Large intestine (tissue), 3 donors: ENCODE measurements around the gene NEIL1. TPM values are rescaled to one million over a fixed set of nuclear protein-coding genes. Genes with fewer than 3 reads are reported as not detected.
"Not testable (repeated sequence)": the region's sequence is repeated elsewhere in the genome, so short reads cannot be mapped to it uniquely, and the experiment has no call there.

ENCODE experiments used
- DNase-seq, 2 donors: peaks; one replicate each; pipeline versions ENCODE4 v3.0.0 to v3.0.0-alpha.2; 2013
- H3K27ac ChIP-seq: one replicate; pipeline ENCODE4 v1.5.1; 2013; ENCODE audit warnings: low read length
- H3K27me3 ChIP-seq: 2 replicates; pipeline ENCODE4 v1.6.1; 2013; ENCODE audit warnings: low read length; ENCODE audit not compliant: control insufficient read depth, insufficient read depth
- H3K36me3 ChIP-seq: 2 replicates; pipeline ENCODE4 v1.6.1; 2013; ENCODE audit warnings: low read length; ENCODE audit not compliant: control insufficient read depth, insufficient read depth
- H3K4me1 ChIP-seq: one replicate; pipeline ENCODE4 v1.6.1; 2013; ENCODE audit warnings: low read length; ENCODE audit not compliant: control insufficient read depth, insufficient read depth
- H3K4me3 ChIP-seq: one replicate; pipeline ENCODE4 v1.5.1; 2013; ENCODE audit warnings: low read length
- H3K9me3 ChIP-seq: one replicate; pipeline ENCODE4 v1.6.1; 2013; ENCODE audit warnings: mild to moderate bottlenecking, low read depth, low read length, moderate library complexity; ENCODE audit not compliant: control insufficient read depth
- WGBS: methylation state at CpG from one replicate; pipeline ENCODE4 v1.1.5; 2013; ENCODE audit warnings: low lambda C conversion rate; ENCODE audit not compliant: insufficient coverage; 5-methylcytosine and 5-hydroxymethylcytosine counted together
- polyA plus RNA-seq: library from polyadenylated mRNA; unstranded; fragments of 120-200 nt; gene quantifications from one replicate; pipeline ENCODE4 v1.2.1, GENCODE V29; 2013

NEIL1 gene
- polyA plus RNA-seq, 1 donor: 44.5 TPM

GRCh38 chr15:75348562-75349350 is 1.9 kb downstream of the NEIL1 start:
- Histone ChIP-seq H3K4me3 (peak overlapping the region; percentile 81), H3K36me3 (peaks cover 7% of the 10 kb centered on the region), H3K27me3 (peaks cover 5% of the 10 kb centered on the region), H3K9me3 (peaks cover 4% of the 10 kb centered on the region), H3K27ac (no peak overlapping the region), H3K4me1 (peaks cover 11% of the 10 kb centered on the region)
- WGBS: no CpG with 5 or more reads among the region's 46 CpGs
- DNase-seq: peak in 1 of 2 donors; percentile 56

DNA sequence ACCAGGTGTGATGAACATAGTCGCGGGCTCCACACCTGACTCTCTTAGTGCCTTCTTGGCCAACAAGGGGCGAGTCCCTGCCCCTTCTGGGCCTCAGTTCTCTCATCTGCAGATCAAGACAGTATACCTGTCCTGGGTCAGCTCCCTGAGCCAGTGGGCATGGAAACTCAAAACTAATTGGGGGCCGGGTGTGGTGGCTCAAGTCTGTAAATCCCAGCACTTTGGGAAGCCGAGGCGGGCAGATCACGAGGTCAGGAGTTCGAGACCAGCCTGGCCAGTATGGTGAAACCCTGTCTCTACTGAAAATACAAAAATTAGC is 2.5 kb downstream of the NEIL1 start:
- not testable (repeated sequence) for H3K4me3 ChIP-seq, H3K27me3 ChIP-seq, H3K9me3 ChIP-seq, DNase-seq, H3K27ac ChIP-seq
- no CpG with 5 or more reads among the region's 8 CpGs for WGBS
- H3K4me1 ChIP-seq: peaks cover 11% of the 10 kb centered on the region
- H3K36me3 ChIP-seq: peaks cover 10% of the 10 kb centered on the region

DNA sequence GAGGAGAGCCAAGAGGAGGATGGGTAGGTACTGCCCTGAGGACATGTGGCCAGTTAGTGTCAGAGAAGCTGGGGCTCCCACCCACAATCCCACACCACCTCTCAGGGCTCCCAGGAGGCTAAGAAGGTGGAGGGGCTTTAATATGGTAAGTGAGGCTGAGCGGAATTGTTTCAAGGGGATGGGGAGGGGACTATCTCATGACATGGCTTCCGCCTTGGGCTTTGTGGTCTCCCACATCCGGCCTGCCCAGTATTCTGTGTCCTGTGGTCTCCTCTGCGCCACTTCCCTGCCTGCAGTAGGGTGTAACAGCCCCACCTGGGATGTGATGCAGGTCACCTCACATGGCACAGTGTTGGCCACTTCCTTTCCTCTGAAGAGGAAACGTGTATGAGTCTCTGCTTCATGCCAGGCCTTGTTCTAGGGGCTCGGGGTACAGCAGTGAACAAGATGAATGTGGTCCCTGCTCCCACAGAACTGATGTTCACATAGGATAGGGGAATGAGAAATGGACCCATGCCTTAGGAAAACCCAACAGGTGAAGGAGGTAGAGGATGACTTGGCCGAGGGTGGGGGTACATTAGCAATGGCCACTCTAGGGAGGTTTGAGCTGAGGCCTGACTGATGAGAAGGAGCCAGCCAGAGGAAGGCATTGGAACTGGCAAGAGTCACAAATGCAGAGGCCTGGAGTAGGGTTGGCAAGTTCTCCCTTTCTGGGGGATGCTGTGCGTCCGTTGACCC is 3.2 kb downstream of the NEIL1 start:
- no CpG with 5 or more reads among the region's 9 CpGs for WGBS
- Histone ChIP-seq H3K4me3 (no peak overlapping the region), H3K27ac (no peak overlapping the region), H3K9me3 (peaks cover 4% of the 10 kb centered on the region), H3K36me3 (peaks cover 13% of the 10 kb centered on the region), H3K27me3 (peaks cover 5% of the 10 kb centered on the region), H3K4me1 (peaks cover 11% of the 10 kb centered on the region)
- DNase-seq: no peak

GRCh38 chr15:75350601-75351361 is 3.9 kb downstream of the NEIL1 start:
- no CpG with 5 or more reads among the region's 7 CpGs for WGBS
- H3K4me1 ChIP-seq: peaks cover 11% of the 10 kb centered on the region
- peaks cover 5% of the 10 kb centered on the region for H3K27me3 ChIP-seq
- H3K27ac ChIP-seq: no peak overlapping the region
- DNase-seq: no peak
- H3K36me3 ChIP-seq: peaks cover 20% of the 10 kb centered on the region
- H3K4me3 ChIP-seq: no peak overlapping the region
- H3K9me3 ChIP-seq: peaks cover 4% of the 10 kb centered on the region

DNA sequence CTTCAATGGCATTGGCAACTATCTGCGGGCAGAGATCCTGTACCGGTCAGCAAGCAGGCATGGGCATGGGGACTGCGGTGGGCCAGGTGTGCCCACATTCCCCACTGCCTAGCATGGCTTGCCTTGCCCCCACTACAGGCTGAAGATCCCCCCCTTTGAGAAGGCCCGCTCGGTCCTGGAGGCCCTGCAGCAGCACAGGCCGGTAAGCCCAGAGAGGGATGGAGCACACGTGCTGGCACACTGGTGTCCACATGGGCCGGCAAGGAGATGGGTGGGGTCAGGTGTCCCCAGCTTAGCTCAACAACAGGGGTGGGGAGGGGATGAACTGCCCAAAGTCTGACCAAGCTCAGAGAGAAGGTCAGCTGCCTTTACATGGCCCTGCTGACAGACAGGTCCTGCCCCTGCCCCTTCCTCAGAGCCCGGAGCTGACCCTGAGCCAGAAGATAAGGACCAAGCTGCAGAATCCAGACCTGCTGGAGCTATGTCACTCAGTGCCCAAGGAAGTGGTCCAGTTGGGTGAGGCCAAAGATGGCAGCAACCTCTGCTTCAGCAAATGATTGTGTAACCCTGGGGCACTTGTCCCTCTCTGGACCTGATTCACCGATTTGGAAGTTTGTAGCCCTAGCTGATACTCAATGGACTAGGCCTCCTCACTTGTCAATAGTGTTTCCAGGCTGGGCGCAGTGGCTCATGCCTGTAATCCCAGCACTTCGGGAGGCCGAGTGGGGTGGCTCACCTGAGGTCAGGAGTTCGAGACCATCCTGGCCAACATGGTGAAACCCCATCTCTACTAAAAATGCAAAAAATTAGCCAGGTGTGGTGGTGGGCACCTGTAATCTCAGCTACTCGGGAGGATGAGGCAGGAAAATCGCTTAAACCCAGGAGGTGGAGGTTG is 5.6 kb downstream of the NEIL1 start:
- no peak overlapping the region for H3K4me3 ChIP-seq
- H3K27ac ChIP-seq: no peak overlapping the region
- peaks cover 5% of the 10 kb centered on the region for H3K27me3 ChIP-seq
- H3K9me3 ChIP-seq: peaks cover 4% of the 10 kb centered on the region
- no CpG with 5 or more reads among the region's 16 CpGs for WGBS
- H3K36me3 ChIP-seq: peaks cover 36% of the 10 kb centered on the region
- no peak for DNase-seq
- H3K4me1 ChIP-seq: peaks cover 8% of the 10 kb centered on the region

DNA sequence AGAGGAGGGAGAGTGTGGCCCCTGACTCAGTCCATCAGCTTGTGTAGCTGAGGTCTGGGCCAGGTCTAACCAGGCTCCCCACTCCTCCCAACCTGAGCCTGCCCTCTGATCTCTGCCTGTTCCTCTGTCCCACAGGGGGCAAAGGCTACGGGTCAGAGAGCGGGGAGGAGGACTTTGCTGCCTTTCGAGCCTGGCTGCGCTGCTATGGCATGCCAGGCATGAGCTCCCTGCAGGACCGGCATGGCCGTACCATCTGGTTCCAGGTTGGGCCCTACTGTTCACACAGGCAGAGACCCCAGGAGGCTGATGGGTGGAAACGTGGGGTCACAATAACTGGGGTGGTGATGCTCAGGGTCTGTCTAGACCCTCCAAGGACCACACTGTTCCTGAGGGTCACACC is 6.8 kb downstream of the NEIL1 start:
- H3K4me1 ChIP-seq: peaks cover 7% of the 10 kb centered on the region
- H3K4me3 ChIP-seq: no peak overlapping the region
- no CpG with 5 or more reads among the region's 7 CpGs for WGBS
- H3K27me3 ChIP-seq: peaks cover 5% of the 10 kb centered on the region
- DNase-seq: no peak
- peaks cover 4% of the 10 kb centered on the region for H3K9me3 ChIP-seq
- no peak overlapping the region for H3K27ac ChIP-seq
- peaks cover 44% of the 10 kb centered on the region for H3K36me3 ChIP-seq

- no peaks in the 10 kb centered on the region for H3K27me3 ChIP-seq
- no peak overlapping the region for H3K27ac ChIP-seq
- H3K4me3 ChIP-seq: no peak overlapping the region
- no CpG with 5 or more reads among the region's 7 CpGs for WGBS
- H3K36me3 ChIP-seq: peaks cover 51% of the 10 kb centered on the region
- DNase-seq: no peak
- H3K9me3 ChIP-seq: no peaks in the 10 kb centered on the region
- H3K4me1 ChIP-seq: no peaks in the 10 kb centered on the region
Measured at GRCh38 chr15:75354454-75354853, 7.6 kb downstream of the NEIL1 start.

GRCh38 chr15:75355369-75355768 is 8.5 kb downstream of the NEIL1 start:
- H3K36me3 ChIP-seq: peaks cover 61% of the 10 kb centered on the region
- WGBS: no CpG with 5 or more reads among the region's 4 CpGs

DNA sequence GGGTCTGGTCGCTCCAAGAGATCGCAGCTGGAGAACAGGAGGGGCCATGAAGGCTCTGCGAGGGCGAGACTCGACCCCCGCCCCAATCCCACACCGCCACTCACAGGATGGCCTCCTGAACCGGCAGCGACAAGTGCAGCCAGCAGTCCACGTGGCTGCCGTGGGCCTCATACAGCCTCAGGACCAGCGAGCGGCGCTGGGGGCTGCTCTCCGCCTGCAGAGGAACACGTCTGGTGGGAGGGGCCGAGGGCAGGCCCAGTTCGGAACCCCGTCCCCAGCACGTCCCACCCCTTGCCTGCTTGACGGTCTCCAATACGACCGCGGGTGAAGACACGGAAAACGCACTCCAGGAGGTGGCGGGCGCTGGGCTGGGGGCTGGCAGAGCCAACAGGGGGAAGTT is 9.2 kb downstream of the NEIL1 start:
- no peaks in the 10 kb centered on the region for H3K9me3 ChIP-seq
- H3K36me3 ChIP-seq: peaks cover 67% of the 10 kb centered on the region
- H3K27me3 ChIP-seq: no peaks in the 10 kb centered on the region
- DNase-seq: no peak
- H3K4me3 ChIP-seq: no peak overlapping the region
- WGBS: no CpG with 5 or more reads among the region's 28 CpGs
- H3K4me1 ChIP-seq: no peaks in the 10 kb centered on the region
- H3K27ac ChIP-seq: no peak overlapping the region

More at GRCh38 chr15:75355369-75355768, 8.5 kb downstream of the NEIL1 start:
- Histone ChIP-seq H3K27ac (no peak overlapping the region), H3K4me3 (no peak overlapping the region), H3K4me1 (no peaks in the 10 kb centered on the region), H3K9me3 (no peaks in the 10 kb centered on the region), H3K27me3 (no peaks in the 10 kb centered on the region)
- DNase-seq: no peak
